Liver (tissue), 9 donors: Measurements from ENCODE around the gene CAPZA2. TPM values are rescaled to one million over a fixed set of nuclear protein-coding genes. Genes with fewer than 3 reads are reported as not detected.

Experiments
- DNase-seq: peaks from one replicate; pipeline ENCODE4 v3.0.0-alpha.2; 2017; ENCODE audit warnings: low spot score
- H3K27ac ChIP-seq, 2 donors: one replicate each; pipeline ENCODE4 v1.7.0; 2013; ENCODE audit warnings: inconsistent platforms in 2 of 2, low read length in 2 of 2, control low read depth in 1 of 2, low read depth in 1 of 2, mild to moderate bottlenecking in 1 of 2
- H3K27me3 ChIP-seq, 4 donors: one replicate each; pipeline versions ENCODE4 v1.6.1 to v1.7.0; 2013; ENCODE audit warnings: low read length in 3 of 4, inconsistent platforms in 1 of 4, mild to moderate bottlenecking in 1 of 4, moderate library complexity in 1 of 4; ENCODE audit not compliant: control insufficient read depth in 4 of 4, insufficient read depth in 4 of 4
- H3K36me3 ChIP-seq, 4 donors: one replicate each; pipeline versions ENCODE4 v1.6.1 to v1.7.0; 2013; ENCODE audit warnings: low read length in 3 of 4, mild to moderate bottlenecking in 3 of 4, low read depth in 1 of 4, moderate library complexity in 1 of 4; ENCODE audit not compliant: control insufficient read depth in 4 of 4, insufficient read depth in 3 of 4
- H3K4me1 ChIP-seq, 4 donors: one replicate each; pipeline versions ENCODE4 v1.6.1 to v1.7.0; 2013; ENCODE audit warnings: low read length in 3 of 4, mild to moderate bottlenecking in 3 of 4, moderate library complexity in 1 of 4; ENCODE audit not compliant: control insufficient read depth in 4 of 4, insufficient read depth in 4 of 4
- H3K4me3 ChIP-seq, 3 donors: one replicate each; pipeline versions ENCODE4 v1.6.1 to v1.7.0; 2013; ENCODE audit warnings: low read length in 3 of 3, control low read depth in 1 of 3, low read depth in 1 of 3, mild to moderate bottlenecking in 1 of 3
- H3K9ac ChIP-seq, 2 donors: one replicate each; pipeline ENCODE4 v1.7.0; 2013; ENCODE audit warnings: low read length in 2 of 2, mild to moderate bottlenecking in 2 of 2, moderate library complexity in 2 of 2, control low read depth in 1 of 2, low read depth in 1 of 2
- H3K9me3 ChIP-seq, 4 donors: one replicate each; pipeline versions ENCODE4 v1.6.1 to v1.7.0; 2013; ENCODE audit warnings: low read length in 3 of 4; ENCODE audit not compliant: control insufficient read depth in 4 of 4
- ATF3 ChIP-seq: IDR thresholded peaks from 2 replicates; pipeline ENCODE4 v1.6.1; 2016; ENCODE audit warnings: antibody characterized with exemption
- CTCF ChIP-seq: fragments of 150-350 bp; IDR thresholded peaks from 2 replicates; pipeline ENCODE4 v1.5.1; 2017; ENCODE audit warnings: improper control_type of control experiment, low read depth, low read length; ENCODE audit not compliant: missing input control
- EGR1 ChIP-seq, 2 donors: IDR thresholded peaks; 2 replicates each; pipeline ENCODE4 v1.6.1; 2016 to 2018; ENCODE audit warnings: antibody characterized with exemption in 2 of 2, low read depth in 2 of 2
- FOXA1 ChIP-seq: IDR thresholded peaks from 2 replicates; pipeline ENCODE4 v1.6.1; 2016; ENCODE audit warnings: antibody characterized with exemption
- FOXA2 ChIP-seq: IDR thresholded peaks from 2 replicates; pipeline ENCODE4 v1.6.1; 2016; ENCODE audit warnings: antibody characterized with exemption
- GABPA ChIP-seq, 2 donors: IDR thresholded peaks in 1 of 2; conservative IDR thresholded peaks in 1 of 2; 2 replicates each; pipeline ENCODE4 v1.6.1; 2016; ENCODE audit warnings: antibody characterized with exemption in 2 of 2, mild to moderate bottlenecking in 1 of 2, moderate library complexity in 1 of 2
- HNF4A ChIP-seq, 2 donors: conservative IDR thresholded peaks; 2 replicates each; pipeline ENCODE4 v1.6.1; 2016; ENCODE audit warnings: antibody characterized with exemption in 2 of 2, mild to moderate bottlenecking in 2 of 2
- HNF4G ChIP-seq: IDR thresholded peaks from 2 replicates; pipeline ENCODE4 v1.6.1; 2016; ENCODE audit warnings: antibody characterized with exemption
- JUND ChIP-seq, 2 donors: IDR thresholded peaks; 2 replicates each; pipeline ENCODE4 v1.6.1; 2016; ENCODE audit warnings: antibody characterized with exemption in 2 of 2
- MAX ChIP-seq: IDR thresholded peaks from 2 replicates; pipeline ENCODE4 v1.6.1; 2016; ENCODE audit warnings: antibody characterized with exemption
- NR2F2 ChIP-seq: IDR thresholded peaks from 2 replicates; pipeline ENCODE4 v1.6.1; 2016; ENCODE audit warnings: antibody characterized with exemption
- RAD21 ChIP-seq, 2 donors: IDR thresholded peaks; 2 replicates each; pipeline ENCODE4 v1.6.1; 2016; ENCODE audit warnings: antibody characterized with exemption in 2 of 2, mild to moderate bottlenecking in 2 of 2
- REST ChIP-seq: IDR thresholded peaks from 2 replicates; pipeline ENCODE4 v1.6.1; 2016; ENCODE audit warnings: antibody characterized with exemption, mild to moderate bottlenecking
- RXRA ChIP-seq, 2 donors: IDR thresholded peaks; 2 replicates each; pipeline ENCODE4 v1.6.1; 2017 to 2018; ENCODE audit warnings: antibody characterized with exemption in 2 of 2, mild to moderate bottlenecking in 1 of 2
- SP1 ChIP-seq: IDR thresholded peaks from 2 replicates; pipeline ENCODE4 v1.6.1; 2018; ENCODE audit warnings: antibody characterized with exemption, mild to moderate bottlenecking
- TAF1 ChIP-seq: conservative IDR thresholded peaks from 2 replicates; pipeline ENCODE4 v1.6.1; 2016; ENCODE audit warnings: antibody characterized with exemption, mild to moderate bottlenecking
- YY1 ChIP-seq: IDR thresholded peaks from 2 replicates; pipeline ENCODE4 v1.6.1; 2016; ENCODE audit warnings: antibody characterized with exemption, mild to moderate bottlenecking
- ZBTB33 ChIP-seq: IDR thresholded peaks from 2 replicates; pipeline ENCODE4 v1.6.1; 2016; ENCODE audit warnings: antibody characterized with exemption
- WGBS: extraction: QIAGEN DNeasy Blood & Tissue Kit; methylation state at CpG from one replicate; pipeline ENCODE4 v1.1.7; 2013; 5-methylcytosine and 5-hydroxymethylcytosine counted together
- polyA plus RNA-seq, 2 donors: library from polyadenylated mRNA; stranded (reverse) in 1 of 2; unstranded in 1 of 2; fragments of 200-250 nt in 1 of 2; fragments of >200 nt in 1 of 2; fragmentation: Nextera tagmentation in 1 of 2; extraction: Ambion mirVana in 1 of 2; gene quantifications; one replicate each; pipeline versions ENCODE4 v1.2.1 to v1.2.3, GENCODE V29; 2013 to 2015
- total RNA-seq, 2 donors: library from RNA; depleted of rRNA; stranded (reverse); fragments of >200 nt; gene quantifications; one replicate each; pipeline ENCODE4 v1.2.3, GENCODE V29; 2014
- donor health status: healthy.
- donor health status: healthy.
- donor health status: healthy.
- donor health status: healthy.
- donor health status: healthy.

Gene CAPZA2
- total and polyA plus RNA-seq, 4 donors, result 45.1 to 90.0 (median 69.1) TPM

GRCh38 chr7:116912269-116912909, 50.0 kb downstream of the CAPZA2 start:
- Histone ChIP-seq H3K36me3 (peaks cover 7 to 45% (median 35%) of the 10 kb centered on the region in 4 donors), H3K9ac (no peak overlapping the region), H3K4me1 (peaks cover 0 to 6% (median 0%) of the 10 kb centered on the region in 4 donors), H3K4me3 (no peak overlapping the region), H3K27me3 (no peaks in the 10 kb centered on the region), H3K27ac (no peak overlapping the region), H3K9me3 (no peaks in the 10 kb centered on the region)
- no peak for DNase-seq
- WGBS, result 97% methylated on average over 1 of the region's 1 CpG
- TF ChIP-seq REST, result no peak
- TF ChIP-seq FOXA1, result no peak
- no peak for TF ChIP-seq RXRA (IDR thresholded peaks at IDR 0.05)
- no peak for TF ChIP-seq RAD21 (IDR thresholded peaks at IDR 0.05)
- TF ChIP-seq NR2F2, result no peak
- no peak for TF ChIP-seq YY1
- no peak for TF ChIP-seq EGR1 (IDR thresholded peaks at IDR 0.05; ENCODE audit: low read depth in 2 of 2)
- TF ChIP-seq SP1, result no peak
- no peak for TF ChIP-seq ZBTB33
- no peak for TF ChIP-seq GABPA (IDR thresholded peaks at IDR 0.05 in 1 of 2, conservative IDR thresholded peaks at IDR 0.05 in 1 of 2)
- TF ChIP-seq HNF4A (conservative IDR thresholded peaks at IDR 0.05), result no peak
- no peak for TF ChIP-seq CTCF

GRCh38 chr7:116918704-116919103, 56.3 kb downstream of the CAPZA2 start:
- H3K4me1 ChIP-seq, result peaks cover 0 to 6% (median 0%) of the 10 kb centered on the region in 4 donors
- no peak overlapping the region for H3K4me3 ChIP-seq
- H3K9me3 ChIP-seq, result no peaks in the 10 kb centered on the region
- peaks cover 8 to 19% (median 15%) of the 10 kb centered on the region in 4 donors for H3K36me3 ChIP-seq
- H3K9ac ChIP-seq, result no peak overlapping the region
- 97% methylated on average over 3 of the region's 3 CpGs for WGBS
- TF ChIP-seq GABPA (IDR thresholded peaks at IDR 0.05 in 1 of 2, conservative IDR thresholded peaks at IDR 0.05 in 1 of 2) (no peak), FOXA2 (no peak), YY1 (no peak), ATF3 (no peak), NR2F2 (no peak), CTCF (no peak), RXRA (IDR thresholded peaks at IDR 0.05) (no peak), TAF1 (no peak), MAX (no peak), FOXA1 (no peak), RAD21 (IDR thresholded peaks at IDR 0.05) (no peak), ZBTB33 (no peak), JUND (IDR thresholded peaks at IDR 0.05) (no peak), HNF4G (no peak), EGR1 (IDR thresholded peaks at IDR 0.05; ENCODE audit: low read depth in 2 of 2) (no peak)
- DNase-seq, result no peak
- no peak overlapping the region for H3K27ac ChIP-seq
- H3K27me3 ChIP-seq, result no peaks in the 10 kb centered on the region
